ENCODE data around the gene ZNF827.

The ZNF827 gene

DNA sequence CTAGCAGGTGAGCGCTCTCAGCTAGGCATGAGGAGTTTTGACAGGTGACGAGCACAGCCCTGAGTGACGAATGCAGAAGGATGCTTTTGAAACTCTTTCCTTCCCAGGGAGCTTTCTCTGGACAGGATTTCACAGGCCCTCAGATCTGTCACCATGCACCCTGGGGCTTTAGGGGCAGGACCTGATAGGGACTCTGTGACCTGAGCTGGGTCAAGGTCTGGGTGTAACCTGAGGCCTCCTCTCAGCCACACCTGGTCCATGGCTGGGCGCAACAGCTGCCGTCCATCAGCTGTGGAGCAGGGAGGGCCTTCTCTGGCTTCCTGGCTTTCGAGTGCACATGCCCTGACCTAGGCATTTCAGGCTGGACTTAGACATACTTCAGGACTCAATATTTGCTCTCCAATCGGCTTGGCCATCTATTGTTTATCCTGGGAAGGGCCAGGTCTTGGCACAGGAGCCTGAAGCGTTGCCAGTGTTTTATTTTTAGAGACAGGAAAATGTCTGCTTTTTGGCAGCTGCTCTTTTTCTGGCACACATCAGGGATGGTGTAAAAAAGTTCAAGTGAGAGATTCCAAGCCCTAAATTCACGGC lies 202.3 kb downstream of the ZNF827 start:
- Histone ChIP-seq H3F3A (ENCODE audit: insufficient read depth) (no peaks in the 10 kb centered on the region), H3K27ac (ENCODE audit: low read depth, low read length) (no peak overlapping the region), H3K4me2 (ENCODE audit: low read depth, low read length, poor library complexity, severe bottlenecking) (no peak overlapping the region), H3K79me2 (ENCODE audit: insufficient read depth, low read length) (no peaks in the 10 kb centered on the region), H3K9me2 (replicated peaks; ENCODE audit: insufficient read depth, low read length) (no peaks in the 10 kb centered on the region), H3K4me3 (ENCODE audit: insufficient read depth, low read length, poor library complexity, severe bottlenecking) (no peak overlapping the region), H3K9me3 (ENCODE audit: insufficient read depth, low read length) (no peaks in the 10 kb centered on the region), H3K9ac (ENCODE audit: low read length) (no peak overlapping the region), H3K27me3 (ENCODE audit: low read length) (0 out of 2 replicates have a peak, but pooled peaks cover 3% of the 10 kb centered on the region), H2AFZ (ENCODE audit: low read depth, low read length, severe bottlenecking) (no peak overlapping the region), H4K20me1 (ENCODE audit: low read depth, low read length) (no peaks in the 10 kb centered on the region), H3K36me3 (ENCODE audit: low read length) (no peaks in the 10 kb centered on the region)
- TF ChIP-seq, protein P1, sequence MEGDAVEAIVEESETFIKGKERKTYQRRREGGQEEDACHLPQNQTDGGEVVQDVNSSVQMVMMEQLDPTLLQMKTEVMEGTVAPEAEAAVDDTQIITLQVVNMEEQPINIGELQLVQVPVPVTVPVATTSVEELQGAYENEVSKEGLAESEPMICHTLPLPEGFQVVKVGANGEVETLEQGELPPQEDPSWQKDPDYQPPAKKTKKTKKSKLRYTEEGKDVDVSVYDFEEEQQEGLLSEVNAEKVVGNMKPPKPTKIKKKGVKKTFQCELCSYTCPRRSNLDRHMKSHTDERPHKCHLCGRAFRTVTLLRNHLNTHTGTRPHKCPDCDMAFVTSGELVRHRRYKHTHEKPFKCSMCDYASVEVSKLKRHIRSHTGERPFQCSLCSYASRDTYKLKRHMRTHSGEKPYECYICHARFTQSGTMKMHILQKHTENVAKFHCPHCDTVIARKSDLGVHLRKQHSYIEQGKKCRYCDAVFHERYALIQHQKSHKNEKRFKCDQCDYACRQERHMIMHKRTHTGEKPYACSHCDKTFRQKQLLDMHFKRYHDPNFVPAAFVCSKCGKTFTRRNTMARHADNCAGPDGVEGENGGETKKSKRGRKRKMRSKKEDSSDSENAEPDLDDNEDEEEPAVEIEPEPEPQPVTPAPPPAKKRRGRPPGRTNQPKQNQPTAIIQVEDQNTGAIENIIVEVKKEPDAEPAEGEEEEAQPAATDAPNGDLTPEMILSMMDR (IDR thresholded peaks at IDR 0.05; ENCODE audit: insufficient read depth, low read length, poor library complexity, severe bottlenecking) = no peak
- no peak for TF ChIP-seq EZH2phosphoT487 (conservative IDR thresholded peaks at IDR 0.05; ENCODE audit: low read length)

DNA sequence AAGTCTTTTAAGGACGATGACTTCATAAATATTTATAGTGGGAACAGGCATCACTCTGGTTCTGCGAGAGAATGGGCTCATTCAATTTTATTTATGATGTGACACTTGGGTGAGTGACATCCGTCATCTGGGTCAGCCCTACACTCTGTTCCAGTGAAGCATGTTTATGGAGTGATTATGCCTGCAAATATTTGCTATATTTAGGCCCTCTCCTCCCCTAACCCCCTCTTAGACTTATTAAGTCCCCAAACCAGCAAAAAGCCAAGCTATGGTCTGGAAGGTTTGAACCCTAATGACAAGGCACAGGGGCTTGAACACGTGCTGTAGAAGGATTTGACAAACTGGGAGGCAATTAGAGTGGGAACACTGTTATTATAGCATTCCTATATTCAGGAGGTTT lies 202.8 kb downstream of the ZNF827 start:
- Histone ChIP-seq H2AFZ (ENCODE audit: low read depth, low read length, severe bottlenecking) (no peak overlapping the region), H3K27ac (ENCODE audit: low read depth, low read length) (no peak overlapping the region), H3K4me2 (ENCODE audit: low read depth, low read length, poor library complexity, severe bottlenecking) (no peak overlapping the region), H3K79me2 (ENCODE audit: insufficient read depth, low read length) (no peaks in the 10 kb centered on the region), H3K9ac (ENCODE audit: low read length) (no peak overlapping the region), H3K9me3 (ENCODE audit: insufficient read depth, low read length) (no peaks in the 10 kb centered on the region), H3K27me3 (ENCODE audit: low read length) (0 out of 2 replicates have a peak, but pooled peaks cover 3% of the 10 kb centered on the region), H4K20me1 (ENCODE audit: low read depth, low read length) (no peaks in the 10 kb centered on the region), H3F3A (ENCODE audit: insufficient read depth) (no peaks in the 10 kb centered on the region), H3K36me3 (ENCODE audit: low read length) (no peaks in the 10 kb centered on the region), H3K4me3 (ENCODE audit: insufficient read depth, low read length, poor library complexity, severe bottlenecking) (no peak overlapping the region), H3K9me2 (replicated peaks; ENCODE audit: insufficient read depth, low read length) (no peaks in the 10 kb centered on the region)
- TF ChIP-seq, protein P1 (IDR thresholded peaks at IDR 0.05; ENCODE audit: insufficient read depth, low read length, poor library complexity, severe bottlenecking) = no peak
- TF ChIP-seq EZH2phosphoT487 (conservative IDR thresholded peaks at IDR 0.05; ENCODE audit: low read length) = no peak

DNA sequence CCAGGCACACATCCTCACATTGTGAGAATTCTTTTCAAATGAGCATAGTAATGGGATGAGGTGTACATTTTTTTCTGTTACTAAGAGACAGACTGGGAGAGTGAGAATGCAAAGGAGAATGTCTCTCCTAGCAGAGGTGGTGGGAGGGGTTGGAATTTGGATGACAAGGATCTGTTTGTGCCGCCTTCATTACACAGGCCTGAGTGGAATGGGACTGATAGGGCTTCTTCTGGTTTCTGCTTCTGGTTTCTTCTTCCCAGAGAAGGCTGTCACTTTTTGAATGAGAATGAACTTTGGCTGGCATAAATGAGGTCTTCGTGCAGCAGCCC lies 203.3 kb downstream of the ZNF827 start:
- Histone ChIP-seq H4K20me1 (ENCODE audit: low read depth, low read length) (no peaks in the 10 kb centered on the region), H3K4me3 (ENCODE audit: insufficient read depth, low read length, poor library complexity, severe bottlenecking) (no peak overlapping the region), H3K36me3 (ENCODE audit: low read length) (no peaks in the 10 kb centered on the region), H3K9me2 (replicated peaks; ENCODE audit: insufficient read depth, low read length) (no peaks in the 10 kb centered on the region), H3K4me2 (ENCODE audit: low read depth, low read length, poor library complexity, severe bottlenecking) (no peak overlapping the region), H3K27ac (ENCODE audit: low read depth, low read length) (no peak overlapping the region), H3K9me3 (ENCODE audit: insufficient read depth, low read length) (no peaks in the 10 kb centered on the region), H3F3A (ENCODE audit: insufficient read depth) (no peaks in the 10 kb centered on the region), H3K27me3 (ENCODE audit: low read length) (0 out of 2 replicates have a peak, but pooled peaks cover 3% of the 10 kb centered on the region), H3K9ac (ENCODE audit: low read length) (no peak overlapping the region), H3K79me2 (ENCODE audit: insufficient read depth, low read length) (no peaks in the 10 kb centered on the region), H2AFZ (ENCODE audit: low read depth, low read length, severe bottlenecking) (no peak overlapping the region)
- TF ChIP-seq EZH2phosphoT487 (conservative IDR thresholded peaks at IDR 0.05; ENCODE audit: low read length) = no peak
- TF ChIP-seq, protein P1 (IDR thresholded peaks at IDR 0.05; ENCODE audit: insufficient read depth, low read length, poor library complexity, severe bottlenecking) = no peak
